Parathyroid adenoma (tissue), 2 donors: ENCODE results near the gene STX16.

Experiments
- H2AFZ ChIP-seq: fragments of 300-600 bp; sonication (generic); one replicate; pipeline ENCODE4 v1.7.0; 2017; ENCODE audit warnings: antibody characterized with exemption, mild to moderate bottlenecking
- H3K27ac ChIP-seq: fragments of 300-600 bp; sonication (generic); one replicate; pipeline ENCODE4 v1.7.0; 2017
- H3K27me3 ChIP-seq: fragments of 300-600 bp; sonication (generic); one replicate; pipeline ENCODE4 v1.7.0; 2017; ENCODE audit warnings: low read length; ENCODE audit not compliant: control insufficient read depth, insufficient read depth
- H3K36me3 ChIP-seq: fragments of 300-600 bp; sonication (generic); one replicate; pipeline ENCODE4 v1.7.0; 2017; ENCODE audit warnings: low read length; ENCODE audit not compliant: control insufficient read depth, insufficient read depth
- H3K4me1 ChIP-seq: fragments of 300-600 bp; sonication (generic); one replicate; pipeline ENCODE4 v1.7.0; 2017; ENCODE audit warnings: control low read depth
- H3K4me2 ChIP-seq: fragments of 300-600 bp; sonication (generic); one replicate; pipeline ENCODE4 v1.7.0; 2017; ENCODE audit warnings: low read length
- H3K4me3 ChIP-seq: fragments of 300-600 bp; sonication (generic); one replicate; pipeline ENCODE4 v1.7.0; 2017; ENCODE audit warnings: low read depth, low read length
- H3K79me2 ChIP-seq: fragments of 300-600 bp; sonication (generic); one replicate; pipeline ENCODE4 v1.7.0; 2017; ENCODE audit warnings: control low read depth
- H3K9ac ChIP-seq: fragments of 300-600 bp; sonication (generic); one replicate; pipeline ENCODE4 v1.7.0; 2017; ENCODE audit warnings: mild to moderate bottlenecking
- H3K9me3 ChIP-seq: fragments of 300-600 bp; sonication (generic); one replicate; pipeline ENCODE4 v1.7.0; 2017; ENCODE audit warnings: low read length; ENCODE audit not compliant: control insufficient read depth
- TF ChIP-seq, protein P1 (sequence below): fragments of 300-600 bp; sonication (generic); IDR thresholded peaks from one replicate; pipeline ENCODE4 v1.7.0; 2017; ENCODE audit warnings: antibody characterized with exemption, mild to moderate bottlenecking
- donor health status: primary hyperparathyroidism.

Gene STX16

DNA sequence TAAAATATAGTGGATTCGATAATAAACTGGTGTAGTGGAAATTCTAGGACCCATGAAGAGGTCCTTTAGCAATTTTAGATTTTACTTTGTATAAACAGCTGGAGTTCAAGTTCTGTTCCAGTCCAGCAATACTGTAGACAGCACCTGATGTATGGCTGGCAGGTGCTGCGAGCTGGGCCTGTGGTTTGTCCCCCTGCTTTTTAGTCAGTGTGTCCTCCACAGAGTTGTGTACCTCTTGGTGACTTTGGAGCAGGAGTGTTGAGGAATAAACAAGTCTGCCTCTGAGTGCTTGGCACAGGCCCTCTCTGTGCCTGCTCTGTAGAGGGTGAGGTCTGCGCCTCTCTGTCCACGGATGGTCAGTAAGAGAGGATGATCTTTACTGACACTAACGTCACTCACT, 13.8 kb downstream of the STX16 start:
- Histone ChIP-seq H3K27ac (no peak overlapping the region), H3K9me3 (no peaks in the 10 kb centered on the region), H2AFZ (no peak overlapping the region), H3K9ac (no peak overlapping the region), H3K27me3 (no peaks in the 10 kb centered on the region), H3K36me3 (no peaks in the 10 kb centered on the region), H3K79me2 (peaks cover 25% of the 10 kb centered on the region), H3K4me2 (no peak overlapping the region), H3K4me1 (no peaks in the 10 kb centered on the region), H3K4me3 (no peak overlapping the region)
- TF ChIP-seq, protein P1, sequence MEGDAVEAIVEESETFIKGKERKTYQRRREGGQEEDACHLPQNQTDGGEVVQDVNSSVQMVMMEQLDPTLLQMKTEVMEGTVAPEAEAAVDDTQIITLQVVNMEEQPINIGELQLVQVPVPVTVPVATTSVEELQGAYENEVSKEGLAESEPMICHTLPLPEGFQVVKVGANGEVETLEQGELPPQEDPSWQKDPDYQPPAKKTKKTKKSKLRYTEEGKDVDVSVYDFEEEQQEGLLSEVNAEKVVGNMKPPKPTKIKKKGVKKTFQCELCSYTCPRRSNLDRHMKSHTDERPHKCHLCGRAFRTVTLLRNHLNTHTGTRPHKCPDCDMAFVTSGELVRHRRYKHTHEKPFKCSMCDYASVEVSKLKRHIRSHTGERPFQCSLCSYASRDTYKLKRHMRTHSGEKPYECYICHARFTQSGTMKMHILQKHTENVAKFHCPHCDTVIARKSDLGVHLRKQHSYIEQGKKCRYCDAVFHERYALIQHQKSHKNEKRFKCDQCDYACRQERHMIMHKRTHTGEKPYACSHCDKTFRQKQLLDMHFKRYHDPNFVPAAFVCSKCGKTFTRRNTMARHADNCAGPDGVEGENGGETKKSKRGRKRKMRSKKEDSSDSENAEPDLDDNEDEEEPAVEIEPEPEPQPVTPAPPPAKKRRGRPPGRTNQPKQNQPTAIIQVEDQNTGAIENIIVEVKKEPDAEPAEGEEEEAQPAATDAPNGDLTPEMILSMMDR = no peak

DNA sequence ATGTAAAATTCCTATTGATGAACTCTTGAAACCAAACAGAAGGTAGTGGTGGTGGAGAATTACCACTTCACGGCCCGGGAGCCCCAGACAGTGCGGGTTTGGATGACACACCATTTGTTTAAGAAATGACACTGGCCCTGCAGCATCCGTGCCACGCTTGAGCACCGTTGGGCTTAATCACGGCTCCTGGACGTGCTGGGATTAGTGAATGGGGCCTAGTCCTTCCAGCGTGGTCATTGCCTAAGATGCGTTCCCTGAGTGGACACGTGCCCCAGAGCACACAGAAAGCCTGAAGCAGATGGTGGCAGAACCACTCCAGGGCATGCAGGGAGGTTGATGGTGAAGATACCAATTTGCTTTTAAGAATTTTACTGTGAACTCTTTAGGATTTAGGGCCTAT, 14.5 kb downstream of the STX16 start:
- H3K9ac ChIP-seq = no peak overlapping the region
- H3K4me1 ChIP-seq = no peaks in the 10 kb centered on the region
- no peak overlapping the region for H3K4me2 ChIP-seq
- TF ChIP-seq, protein P1 = no peak
- no peak overlapping the region for H3K4me3 ChIP-seq
- no peaks in the 10 kb centered on the region for H3K9me3 ChIP-seq
- no peaks in the 10 kb centered on the region for H3K27me3 ChIP-seq
- peaks cover 25% of the 10 kb centered on the region for H3K79me2 ChIP-seq
- no peak overlapping the region for H2AFZ ChIP-seq
- no peak overlapping the region for H3K27ac ChIP-seq
- no peaks in the 10 kb centered on the region for H3K36me3 ChIP-seq

DNA sequence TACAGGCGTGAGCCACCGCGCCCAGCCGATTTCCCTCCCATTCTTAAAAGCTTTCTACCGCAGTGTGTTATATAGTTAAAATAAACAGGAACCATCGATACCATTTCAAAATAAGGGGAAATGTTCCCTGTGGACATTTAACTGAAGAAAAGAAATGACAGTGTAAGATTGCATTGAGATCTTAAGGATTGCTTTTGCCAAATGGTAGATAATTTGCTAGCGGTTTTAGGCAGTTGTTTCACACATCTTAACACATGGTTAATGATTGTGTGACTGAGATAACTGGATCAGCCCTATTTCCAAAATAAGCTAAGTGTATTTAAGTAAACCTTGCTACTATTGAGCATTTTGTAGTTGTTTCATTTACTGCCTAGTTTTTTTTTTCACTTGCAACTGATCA, 15.6 kb downstream of the STX16 start:
- Histone ChIP-seq H3K79me2 (peaks cover 20% of the 10 kb centered on the region), H3K27ac (no peak overlapping the region), H3K4me3 (no peak overlapping the region), H3K9me3 (no peaks in the 10 kb centered on the region), H3K36me3 (no peaks in the 10 kb centered on the region), H3K27me3 (no peaks in the 10 kb centered on the region), H3K4me2 (no peak overlapping the region), H2AFZ (no peak overlapping the region), H3K9ac (no peak overlapping the region), H3K4me1 (no peaks in the 10 kb centered on the region)
- TF ChIP-seq, protein P1 = no peak

DNA sequence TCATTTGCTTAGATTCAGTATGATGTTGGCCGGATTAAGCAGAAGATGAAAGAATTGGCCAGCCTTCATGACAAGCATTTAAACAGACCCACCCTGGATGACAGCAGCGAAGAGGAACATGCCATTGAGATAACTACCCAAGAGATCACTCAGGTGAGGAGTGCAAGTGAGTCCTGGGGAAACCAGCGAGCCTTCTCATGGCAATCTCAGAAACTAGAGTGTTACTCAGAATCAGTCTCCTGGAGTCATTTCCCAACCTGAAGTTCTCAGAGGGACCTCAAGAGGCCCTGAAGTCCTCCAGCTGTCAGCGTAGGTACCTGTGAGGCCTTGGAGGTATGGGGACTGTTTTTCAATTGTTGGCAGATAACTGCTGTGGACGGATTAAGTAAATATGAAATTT, 16.9 kb downstream of the STX16 start:
- H3K36me3 ChIP-seq = no peaks in the 10 kb centered on the region
- no peak overlapping the region for H2AFZ ChIP-seq
- TF ChIP-seq, protein P1 = no peak
- H3K27me3 ChIP-seq = no peaks in the 10 kb centered on the region
- no peak overlapping the region for H3K4me3 ChIP-seq
- no peaks in the 10 kb centered on the region for H3K4me1 ChIP-seq
- H3K27ac ChIP-seq = no peak overlapping the region
- H3K4me2 ChIP-seq = no peak overlapping the region
- H3K9ac ChIP-seq = no peak overlapping the region
- peaks cover 15% of the 10 kb centered on the region for H3K79me2 ChIP-seq
- H3K9me3 ChIP-seq = no peaks in the 10 kb centered on the region

DNA sequence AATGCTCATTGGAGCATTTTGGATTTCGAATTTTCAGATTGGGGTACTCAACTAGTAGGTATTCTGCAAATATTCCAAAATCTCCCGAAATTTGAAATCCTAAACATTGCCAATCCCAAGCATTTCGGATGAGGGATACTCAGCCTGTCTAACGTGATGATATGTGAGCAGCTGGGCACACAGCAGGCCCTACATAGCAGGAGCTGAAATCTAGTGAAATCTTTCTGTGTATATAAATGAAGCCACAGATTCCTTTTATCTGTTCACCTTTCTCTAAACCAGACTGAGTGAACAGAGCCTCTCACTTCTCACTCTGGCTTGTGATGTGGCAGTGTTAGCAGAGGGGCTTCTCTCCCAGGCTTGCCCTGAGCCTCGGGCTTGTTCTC, 17.8 kb downstream of the STX16 start:
- Histone ChIP-seq H2AFZ (no peak overlapping the region), H3K9ac (no peak overlapping the region), H3K79me2 (peaks cover 11% of the 10 kb centered on the region), H3K9me3 (no peaks in the 10 kb centered on the region), H3K27me3 (no peaks in the 10 kb centered on the region), H3K27ac (no peak overlapping the region), H3K4me1 (no peaks in the 10 kb centered on the region), H3K36me3 (no peaks in the 10 kb centered on the region), H3K4me2 (no peak overlapping the region), H3K4me3 (no peak overlapping the region)
- TF ChIP-seq, protein P1 = no peak
